ENCODE data around the gene TGIF2. TPM values are rescaled to one million over a fixed set of nuclear protein-coding genes. Genes with fewer than 3 reads are reported as not detected.
A peak's percentile ranks its signal among the peaks of the same experiment; 100 is the strongest.

The TGIF2 gene
- total RNA-seq, 1 experiment from 2014 or later, result 81.7 TPM

GRCh38 chr20:36543184-36544133 lies 29.9 kb upstream of the TGIF2 start:
- Histone ChIP-seq H3K27me3 (ENCODE audit: insufficient read depth, low read length) (no peaks in the 10 kb centered on the region), H4K8ac (replicated peaks; ENCODE audit: insufficient read length, low read depth, low read length) (no peak overlapping the region), H2BK5ac (ENCODE audit: insufficient read length, low read length) (no peak overlapping the region), H3K23me2 (ENCODE audit: insufficient read length, low read depth, low read length, poor library complexity, severe bottlenecking) (no peaks in the 10 kb centered on the region), H3K23ac (ENCODE audit: insufficient read length, low read depth, low read length) (no peak overlapping the region), H2BK12ac (ENCODE audit: insufficient read length, low read depth, low read length) (no peak overlapping the region), H3K18ac (ENCODE audit: insufficient read length, low read depth, low read length) (no peak overlapping the region), H3K14ac (ENCODE audit: insufficient read depth, low read length) (no peak overlapping the region), H3K9me3 (ENCODE audit: control insufficient read depth, low read depth, low read length) (no peaks in the 10 kb centered on the region), H3K9ac (ENCODE audit: extremely low read depth, insufficient read length, low read length) (no peak overlapping the region), H2AFZ (ENCODE audit: low read length) (no peak overlapping the region), H2AK5ac (ENCODE audit: insufficient read length, low read length) (no peak overlapping the region), H2BK120ac (ENCODE audit: low read depth, low read length, poor library complexity, severe bottlenecking) (no peak overlapping the region), H3K4me2 (ENCODE audit: insufficient read depth, insufficient read length, low read length) (no peak overlapping the region), H2BK15ac (ENCODE audit: low read depth, low read length) (no peak overlapping the region), H3K56ac (ENCODE audit: insufficient read length, low read depth, low read length) (no peak overlapping the region), H3K4ac (ENCODE audit: low read depth, low read length) (no peak overlapping the region), H4K91ac (ENCODE audit: insufficient read length, low read depth, low read length) (no peak overlapping the region), H3K79me2 (ENCODE audit: insufficient read depth, low read length) (no peaks in the 10 kb centered on the region; the same call in 1 of the 2 replicates), H2BK20ac (ENCODE audit: low read depth, low read length, poor library complexity, severe bottlenecking) (no peak overlapping the region), H3K79me1 (ENCODE audit: insufficient read depth, low read depth, low read length, poor library complexity, severe bottlenecking) (no peaks in the 10 kb centered on the region), H3K4me1 (ENCODE audit: insufficient read depth, low read length) (no peaks in the 10 kb centered on the region; the same call in 1 of the 2 replicates), H4K20me1 (ENCODE audit: control insufficient read depth, insufficient read depth, insufficient read length) (peaks cover 3% of the 10 kb centered on the region), H4K5ac (ENCODE audit: insufficient read length, low read depth, low read length) (no peak overlapping the region), H3K27ac (ENCODE audit: insufficient read length, low read depth, low read length) (no peak overlapping the region), H3T11ph (ENCODE audit: low read length) (no peak overlapping the region)
- Mint-ChIP-seq H3K27ac (peak overlapping the region; percentile 67 to 70 (median 69); a peak in 5 of 7 replicates), H3K36me3 (ENCODE audit: insufficient read depth in 1 of 3, low read depth in 3 of 3) (peaks cover 10 to 30% (median 17%) of the 10 kb centered on the region in 3 experiments; a peak in 6 of 7 replicates), H3K9me3 (no peaks in the 10 kb centered on the region), H3K4me1 (peaks cover 36 to 39% of the 10 kb centered on the region in 2 experiments), H3K27me3 (ENCODE audit: low read depth) (no peaks in the 10 kb centered on the region), H3K4me3 (peak overlapping the region in 1 of 2 experiments; percentile 74; a peak in 2 of 5 replicates)
- no peak for DNase-seq
- TF ChIP-seq, protein P1, sequence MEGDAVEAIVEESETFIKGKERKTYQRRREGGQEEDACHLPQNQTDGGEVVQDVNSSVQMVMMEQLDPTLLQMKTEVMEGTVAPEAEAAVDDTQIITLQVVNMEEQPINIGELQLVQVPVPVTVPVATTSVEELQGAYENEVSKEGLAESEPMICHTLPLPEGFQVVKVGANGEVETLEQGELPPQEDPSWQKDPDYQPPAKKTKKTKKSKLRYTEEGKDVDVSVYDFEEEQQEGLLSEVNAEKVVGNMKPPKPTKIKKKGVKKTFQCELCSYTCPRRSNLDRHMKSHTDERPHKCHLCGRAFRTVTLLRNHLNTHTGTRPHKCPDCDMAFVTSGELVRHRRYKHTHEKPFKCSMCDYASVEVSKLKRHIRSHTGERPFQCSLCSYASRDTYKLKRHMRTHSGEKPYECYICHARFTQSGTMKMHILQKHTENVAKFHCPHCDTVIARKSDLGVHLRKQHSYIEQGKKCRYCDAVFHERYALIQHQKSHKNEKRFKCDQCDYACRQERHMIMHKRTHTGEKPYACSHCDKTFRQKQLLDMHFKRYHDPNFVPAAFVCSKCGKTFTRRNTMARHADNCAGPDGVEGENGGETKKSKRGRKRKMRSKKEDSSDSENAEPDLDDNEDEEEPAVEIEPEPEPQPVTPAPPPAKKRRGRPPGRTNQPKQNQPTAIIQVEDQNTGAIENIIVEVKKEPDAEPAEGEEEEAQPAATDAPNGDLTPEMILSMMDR (conservative IDR thresholded peaks at IDR 0.05), result no peak
- WGBS (ENCODE audit: extremely low coverage, insufficient read length, low lambda C conversion rate), result no CpG with 5 or more reads among the region's 14 CpGs
